Activated CD4-positive, alpha-beta T cell treated with anti-CD3 and anti-CD28 coated beads for 48 hours (primary cell): ENCODE results near the gene SARNP.
"Not testable (repeated sequence)": the region's sequence is repeated elsewhere in the genome, so short reads cannot be mapped to it uniquely, and the experiment has no call there.

Experiments
- DNase-seq: peaks from one replicate; pipeline ENCODE4 v3.0.0-alpha.2; 2020

SARNP gene

DNA sequence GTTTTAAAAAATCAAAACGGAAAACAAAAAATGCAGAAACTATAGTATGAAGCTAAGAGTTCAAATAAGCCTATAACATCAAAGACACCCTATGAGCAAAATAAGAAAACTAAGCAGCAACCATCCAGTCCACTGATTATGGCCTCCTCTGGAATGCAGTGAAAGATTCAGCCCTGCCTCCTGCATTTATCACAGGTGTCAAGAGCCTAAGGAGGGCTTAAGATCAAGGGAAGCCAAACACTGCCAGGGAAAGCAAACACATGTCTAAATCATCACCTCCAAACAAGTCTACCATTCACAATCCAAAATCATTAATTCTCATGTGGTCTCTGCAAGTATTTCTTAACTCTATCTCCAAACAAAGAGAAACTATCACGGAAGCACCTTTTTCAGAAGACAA lies 28.4 kb downstream of the SARNP start:
- no peak for DNase-seq

DNA sequence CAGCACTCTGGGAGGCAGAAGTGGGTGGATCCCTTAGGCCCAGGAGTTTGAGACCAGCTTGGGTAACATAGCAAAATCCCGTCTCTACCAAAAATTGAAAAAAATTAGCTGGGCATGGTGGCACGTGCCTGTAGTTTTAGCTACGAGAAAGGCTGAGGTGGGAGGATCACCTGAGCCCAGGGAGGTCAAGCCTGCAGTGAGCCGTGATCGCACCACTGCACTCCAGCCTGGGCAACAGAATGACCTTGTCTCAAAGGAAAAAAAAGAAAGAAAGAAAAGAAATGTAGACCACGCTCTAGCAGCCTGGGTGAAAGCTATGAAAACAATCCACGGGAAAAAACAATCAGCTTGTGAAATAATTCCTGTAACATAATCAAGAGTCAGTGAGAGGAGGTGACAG lies 29.0 kb downstream of the SARNP start:
- no peak for DNase-seq

DNA sequence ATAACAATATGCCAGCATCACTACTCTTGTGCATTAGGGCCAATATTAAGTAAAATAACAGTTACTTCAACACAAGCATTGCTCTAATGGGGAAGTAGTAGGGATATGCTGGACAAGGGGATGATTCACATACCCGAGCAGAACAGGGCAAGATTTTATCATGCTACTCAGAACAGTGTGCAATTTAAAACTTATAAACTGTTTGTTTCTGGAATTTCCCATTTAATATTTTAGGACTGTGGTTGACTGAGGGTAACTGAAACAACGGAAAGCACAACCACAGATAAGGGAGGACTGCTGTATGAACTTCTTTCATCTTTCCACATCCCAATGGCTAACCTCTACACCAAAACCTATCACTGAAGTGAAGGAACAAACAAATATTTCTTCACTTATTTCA lies 36.8 kb downstream of the SARNP start:
- no peak for DNase-seq

DNA sequence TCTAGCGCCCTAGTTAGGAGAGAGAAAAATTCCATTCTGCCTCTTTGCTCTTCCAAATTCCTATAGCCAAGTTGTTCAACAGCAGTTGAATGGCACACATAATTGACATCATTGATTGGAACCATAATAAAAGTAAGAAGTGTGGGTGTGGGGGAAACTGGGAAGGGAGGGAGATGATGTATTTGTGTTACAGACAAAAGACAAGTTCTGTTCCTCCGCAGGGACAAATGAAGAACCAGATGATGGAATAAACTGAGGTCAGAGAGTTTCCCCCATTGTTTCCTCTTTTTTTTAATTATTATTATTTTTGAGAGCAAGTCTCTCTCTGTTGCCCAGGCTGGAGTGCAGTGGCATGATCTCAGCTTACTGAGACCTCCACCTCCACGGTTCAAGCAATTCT lies 39.7 kb downstream of the SARNP start:
- no peak for DNase-seq

DNA sequence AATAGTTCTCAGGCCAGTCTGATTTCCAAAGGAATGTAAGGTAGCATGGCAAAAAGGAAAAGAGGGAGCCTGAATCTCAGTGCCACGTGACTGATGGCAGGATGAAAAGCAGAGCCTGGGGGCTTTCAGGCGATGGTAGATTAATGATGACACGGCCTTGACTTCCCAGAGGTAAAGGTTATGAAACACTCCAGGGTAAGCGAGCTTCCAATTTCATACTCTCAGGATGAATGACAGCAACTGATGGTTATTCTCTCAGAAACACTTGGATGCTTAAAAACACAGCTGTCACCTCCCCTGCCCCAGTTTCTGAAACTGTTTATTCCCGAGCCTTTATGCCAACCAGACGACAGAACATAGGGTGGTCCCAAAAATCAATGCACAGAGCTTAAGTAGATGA lies 45.8 kb downstream of the SARNP start:
- no peak for DNase-seq

DNA sequence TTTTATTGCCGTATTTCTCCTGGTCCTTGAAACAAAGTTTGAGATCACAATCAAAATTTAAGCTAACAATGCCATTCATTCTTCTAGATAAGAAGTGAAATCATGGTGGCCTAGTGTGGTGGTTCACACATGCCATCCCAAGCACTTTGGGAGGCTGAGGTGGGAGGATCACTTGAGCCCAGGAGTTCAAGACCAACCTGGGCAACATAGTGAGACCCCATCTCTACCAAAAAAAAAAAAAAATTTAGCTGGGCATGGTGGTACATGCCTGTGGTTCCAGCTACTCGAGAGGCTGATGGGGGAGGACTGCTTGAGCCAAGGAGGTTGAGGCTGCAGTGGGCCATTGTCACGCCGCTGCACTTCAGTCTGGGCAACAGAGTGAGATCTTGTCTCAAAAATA lies 50.4 kb downstream of the SARNP start:
- DNase-seq, result no peak

DNA sequence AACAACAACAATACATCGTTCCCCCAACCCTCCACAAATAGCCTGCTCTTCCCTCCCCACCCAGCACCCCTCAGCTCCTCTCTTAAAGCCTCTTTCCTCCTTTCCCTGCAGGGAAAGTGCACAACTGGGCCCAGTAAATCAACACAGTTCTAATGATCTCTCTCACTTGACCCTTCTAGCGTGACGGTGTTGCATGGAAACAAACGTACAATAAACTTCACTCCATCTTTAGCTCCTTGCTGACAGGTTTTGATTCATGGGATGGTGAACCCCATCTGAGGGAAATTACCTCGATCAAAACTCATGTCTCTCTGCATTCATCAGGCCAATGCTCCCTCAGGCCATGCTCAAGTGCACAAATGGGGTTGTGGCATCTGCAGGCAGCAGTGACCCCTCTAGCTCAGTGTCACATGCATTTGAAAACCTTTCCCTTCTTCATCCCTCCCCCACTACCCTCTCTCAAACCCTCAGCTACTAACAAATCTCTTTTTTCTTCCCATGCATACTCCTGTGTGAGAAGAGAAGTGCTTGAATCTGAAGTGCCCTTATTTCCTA lies 51.7 kb downstream of the SARNP start:
- DNase-seq, result no peak

DNA sequence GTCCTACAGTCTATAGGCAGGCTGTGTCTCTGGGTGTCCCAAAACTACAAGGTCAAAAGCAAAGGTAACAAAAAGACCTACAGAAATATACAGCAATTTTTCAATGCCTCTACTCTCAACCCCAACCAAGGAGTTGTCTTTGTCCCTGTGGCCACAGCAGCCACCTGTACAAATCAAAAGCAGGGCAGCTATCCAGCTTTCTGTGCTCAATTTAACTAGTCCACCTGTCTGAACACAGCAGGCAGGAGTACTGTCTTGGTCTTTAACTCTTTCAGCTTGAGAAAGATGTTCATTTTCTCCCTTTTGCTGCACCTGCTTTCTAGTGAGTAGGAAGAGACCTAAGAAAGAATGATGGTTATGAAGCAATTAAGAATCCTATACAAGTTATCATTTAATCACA lies 54.9 kb downstream of the SARNP start:
- no peak for DNase-seq

DNA sequence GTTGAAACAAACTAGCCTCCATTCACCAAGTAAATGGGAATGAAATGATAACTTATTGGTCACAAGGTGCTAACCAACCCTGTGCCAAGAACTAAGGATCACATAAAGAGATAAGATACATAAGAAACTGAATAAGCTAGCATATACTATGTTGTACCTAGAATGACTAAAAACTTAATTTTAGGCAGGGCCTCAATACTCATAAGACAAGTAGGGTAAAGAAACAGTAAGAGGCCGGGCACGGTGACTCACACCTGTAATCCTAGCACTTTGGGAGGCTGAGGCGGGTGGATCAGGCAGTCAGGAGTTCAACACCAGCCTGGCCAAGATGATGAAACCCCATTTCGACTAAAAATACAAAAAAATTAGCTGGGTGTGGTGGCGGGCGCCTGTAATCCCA lies 56.9 kb downstream of the SARNP start:
- peak; percentile 82 for DNase-seq

DNA sequence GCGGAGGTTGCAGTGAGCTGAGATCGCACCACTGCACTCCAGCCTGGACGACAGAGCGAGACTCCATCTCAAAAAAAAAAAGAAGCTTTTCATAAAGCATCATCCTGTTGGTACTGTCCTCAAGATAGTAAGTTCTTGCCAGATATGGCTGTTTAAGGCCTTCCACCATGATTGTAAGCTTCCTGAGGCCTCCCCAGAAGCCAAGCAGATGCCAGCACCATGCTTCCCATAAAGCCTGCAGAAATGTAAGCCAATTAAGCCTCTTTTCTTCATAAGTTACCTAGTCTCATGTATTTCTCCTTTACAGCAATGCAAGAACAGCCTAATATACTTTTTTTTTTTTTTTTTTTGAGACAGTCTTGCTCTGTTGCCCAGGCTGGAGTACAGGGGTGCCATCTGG lies 58.9 kb downstream of the SARNP start:
- not testable (repeated sequence) for DNase-seq

DNA sequence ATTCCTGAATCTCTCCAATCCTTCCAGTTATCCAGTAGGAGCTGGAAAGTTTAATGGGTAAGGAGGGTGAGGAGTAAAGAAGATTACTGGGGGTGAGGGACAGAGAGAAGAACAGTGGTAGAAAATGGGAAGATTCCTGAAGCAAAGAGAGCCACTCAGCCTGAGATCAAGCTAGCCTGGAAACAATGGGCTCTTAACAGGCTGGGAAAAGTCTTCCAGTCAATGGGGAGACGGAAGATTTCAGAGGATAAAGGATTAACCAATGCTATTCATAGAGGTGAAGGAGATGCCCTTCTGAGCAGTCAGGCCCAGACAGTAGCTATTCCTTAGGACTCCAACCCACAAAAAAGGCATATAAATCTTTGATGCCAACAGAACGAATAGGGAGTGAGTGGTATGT lies 59.8 kb downstream of the SARNP start:
- DNase-seq, result no peak

DNA sequence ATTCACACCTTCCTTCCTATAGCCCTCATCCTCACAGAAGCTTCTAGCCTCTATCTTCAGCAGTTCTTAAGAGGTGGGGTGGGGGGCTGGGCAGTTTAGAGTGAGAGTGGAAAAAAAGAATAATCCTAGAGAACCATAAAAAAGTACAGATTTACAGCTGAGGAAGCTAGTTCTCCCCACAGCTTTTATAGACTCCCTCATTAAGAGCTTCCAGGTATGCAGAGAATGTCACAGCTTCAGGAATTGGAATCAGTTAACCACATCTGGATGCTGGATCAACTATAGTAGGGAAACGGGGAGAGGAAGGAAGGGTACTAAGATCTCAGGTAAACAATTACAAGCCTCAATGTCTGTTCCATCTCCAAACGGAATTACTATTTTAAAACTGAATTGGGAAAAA lies 62.3 kb downstream of the SARNP start:
- no peak for DNase-seq

DNA sequence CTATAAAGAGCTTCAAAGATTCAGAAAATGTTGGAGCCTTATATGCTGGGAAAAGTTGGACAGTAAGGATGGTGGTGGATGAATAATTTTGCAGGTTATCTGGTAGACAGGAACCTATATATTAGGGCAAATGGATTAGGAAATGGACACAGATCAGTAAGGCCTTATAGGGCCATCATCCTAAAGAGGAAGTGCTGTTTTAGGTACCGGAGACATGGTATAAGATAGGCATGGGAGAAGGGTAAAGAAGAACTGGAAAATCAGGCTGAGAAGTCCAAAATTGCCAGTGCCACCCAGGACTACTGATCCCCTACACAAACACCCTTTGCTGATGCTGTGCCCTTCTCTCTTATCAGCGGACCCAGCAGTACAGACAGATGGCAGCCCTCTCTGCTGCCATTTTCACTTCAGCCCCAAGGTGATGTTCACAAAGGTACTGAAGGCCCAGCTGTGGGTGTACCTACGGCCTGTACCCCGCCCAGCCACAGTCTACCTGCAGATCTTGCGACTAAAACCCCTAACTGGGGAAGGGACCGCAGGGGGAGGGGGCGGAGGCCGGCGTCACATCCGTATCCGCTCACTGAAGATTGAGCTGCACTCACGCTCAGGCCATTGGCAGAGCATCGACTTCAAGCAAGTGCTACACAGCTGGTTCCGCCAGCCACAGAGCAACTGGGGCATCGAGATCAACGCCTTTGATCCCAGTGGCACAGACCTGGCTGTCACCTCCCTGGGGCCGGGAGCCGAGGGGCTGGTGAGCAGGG lies 69.1 kb downstream of the SARNP start:
- DNase-seq, result no peak

DNA sequence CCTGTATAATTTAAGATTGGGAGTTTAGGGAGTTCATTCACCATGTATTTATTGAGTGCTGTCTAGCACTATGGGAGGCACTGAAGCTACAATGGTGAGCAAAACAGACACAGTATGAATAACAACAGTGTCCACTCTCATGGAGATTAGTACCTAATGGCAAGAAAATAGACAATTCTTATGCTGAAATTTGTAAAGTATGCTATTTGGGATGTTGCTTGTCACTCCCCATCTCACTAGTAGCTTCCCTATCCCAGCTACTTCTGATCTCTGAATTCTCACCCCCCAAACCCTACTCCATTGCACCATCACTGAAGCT lies 70.7 kb downstream of the SARNP start:
- no peak for DNase-seq

DNA sequence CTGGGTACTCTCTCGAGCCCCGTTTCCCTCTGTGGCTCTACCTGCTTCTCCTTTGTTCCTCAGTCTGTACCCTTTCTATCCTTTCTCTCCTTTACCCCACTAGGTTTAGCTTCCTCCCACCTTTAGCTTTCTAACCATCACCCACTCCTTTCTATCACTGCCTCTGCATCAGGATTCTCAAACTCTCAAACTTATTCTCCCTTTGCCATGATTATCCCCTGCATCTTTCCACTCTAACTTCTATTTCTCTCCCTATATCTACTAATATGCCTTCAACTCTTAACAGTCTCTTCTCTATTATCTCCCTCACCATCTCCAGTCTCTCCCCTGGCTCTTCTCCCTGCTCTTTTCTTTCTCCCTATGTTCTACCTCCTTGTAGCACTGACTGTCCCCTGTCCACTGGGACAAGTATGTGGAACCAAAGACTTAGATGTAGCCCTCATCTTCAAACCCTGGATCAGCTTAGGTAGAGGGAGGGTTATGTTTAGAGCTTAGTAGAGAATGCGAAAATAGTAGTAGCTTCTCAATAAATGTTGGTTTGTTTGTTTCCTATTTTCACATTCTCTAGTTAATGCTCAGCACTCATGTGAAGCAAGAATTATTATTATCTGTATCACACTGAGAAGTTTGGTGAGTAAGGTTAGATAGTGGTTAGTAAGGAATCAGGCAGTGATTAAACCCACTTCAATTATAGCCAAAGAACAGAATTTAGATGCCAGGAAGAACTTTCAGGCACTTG lies 71.2 kb downstream of the SARNP start:
- DNase-seq, result no peak

DNA sequence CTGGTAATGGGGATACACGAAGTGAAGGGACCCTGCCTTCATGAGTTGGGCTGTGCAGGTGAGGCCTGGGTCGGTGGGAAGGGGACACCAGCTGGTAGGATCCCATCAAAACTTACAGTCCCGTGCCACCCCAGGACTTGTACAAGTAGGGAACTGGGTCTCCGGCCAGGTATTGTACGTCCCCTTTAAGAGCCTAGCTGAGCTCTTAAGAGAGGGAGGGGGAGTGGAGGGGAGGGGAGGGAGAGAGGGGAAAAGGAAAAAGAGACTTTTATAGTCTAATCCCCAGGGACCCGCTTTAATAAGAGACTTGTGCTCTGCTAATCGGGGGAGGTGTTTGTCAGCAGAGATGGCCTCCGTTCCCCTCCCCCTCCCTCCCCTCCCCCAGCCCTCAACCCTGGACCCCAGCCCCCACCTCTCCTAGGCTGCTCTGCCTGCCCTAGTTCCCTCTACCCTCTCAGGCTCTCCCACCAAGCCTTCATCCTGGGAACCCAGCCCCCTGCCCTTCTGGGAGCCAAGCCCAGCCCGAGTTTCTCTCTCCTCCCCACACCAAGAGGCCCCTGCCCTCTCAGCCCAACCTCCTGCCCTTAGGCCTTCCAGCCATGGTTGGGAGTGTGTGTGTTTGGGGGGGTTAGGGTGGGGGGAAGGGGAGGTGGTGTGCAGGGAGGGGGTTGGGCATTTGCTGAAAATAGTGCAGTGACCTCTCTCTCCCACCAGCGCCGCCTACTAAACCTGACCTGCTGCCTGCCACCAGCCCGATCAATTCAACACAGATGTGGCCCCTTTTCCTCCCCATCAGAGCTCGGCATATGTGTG lies 72.0 kb downstream of the SARNP start:
- DNase-seq, result no peak

DNA sequence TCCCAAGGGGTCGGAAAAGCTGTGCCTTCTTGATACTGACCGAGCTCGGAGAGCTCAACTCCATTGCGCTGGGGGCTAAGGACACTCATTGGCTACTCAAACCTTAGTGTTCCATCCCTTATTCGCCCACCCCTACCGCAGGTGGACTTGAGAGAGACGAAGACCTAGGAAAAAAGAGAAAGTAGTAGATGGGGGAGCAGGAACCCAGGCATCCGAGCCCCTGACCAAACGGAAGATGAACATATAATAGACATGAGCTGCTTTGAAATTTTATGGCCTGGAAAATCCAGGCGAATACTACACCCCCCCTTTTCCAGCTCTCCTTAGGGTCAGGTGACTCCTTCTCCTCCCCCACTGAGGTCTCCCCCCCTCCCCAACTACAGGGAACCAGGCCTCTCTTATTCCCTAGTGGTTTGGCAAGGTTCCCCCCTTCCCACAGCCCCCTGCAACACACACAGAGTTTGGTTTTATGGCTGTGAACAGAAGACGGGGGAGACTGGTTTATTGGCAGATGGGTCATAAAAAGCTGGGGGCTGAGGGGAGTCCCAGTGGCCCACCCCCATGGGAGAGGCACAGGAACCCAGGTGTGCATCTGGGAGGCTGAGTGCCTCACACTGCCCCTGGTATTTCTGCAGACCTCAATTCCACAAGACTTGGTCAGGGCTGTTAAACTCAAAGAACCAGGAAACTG lies 73.0 kb downstream of the SARNP start:
- no peak for DNase-seq

DNA sequence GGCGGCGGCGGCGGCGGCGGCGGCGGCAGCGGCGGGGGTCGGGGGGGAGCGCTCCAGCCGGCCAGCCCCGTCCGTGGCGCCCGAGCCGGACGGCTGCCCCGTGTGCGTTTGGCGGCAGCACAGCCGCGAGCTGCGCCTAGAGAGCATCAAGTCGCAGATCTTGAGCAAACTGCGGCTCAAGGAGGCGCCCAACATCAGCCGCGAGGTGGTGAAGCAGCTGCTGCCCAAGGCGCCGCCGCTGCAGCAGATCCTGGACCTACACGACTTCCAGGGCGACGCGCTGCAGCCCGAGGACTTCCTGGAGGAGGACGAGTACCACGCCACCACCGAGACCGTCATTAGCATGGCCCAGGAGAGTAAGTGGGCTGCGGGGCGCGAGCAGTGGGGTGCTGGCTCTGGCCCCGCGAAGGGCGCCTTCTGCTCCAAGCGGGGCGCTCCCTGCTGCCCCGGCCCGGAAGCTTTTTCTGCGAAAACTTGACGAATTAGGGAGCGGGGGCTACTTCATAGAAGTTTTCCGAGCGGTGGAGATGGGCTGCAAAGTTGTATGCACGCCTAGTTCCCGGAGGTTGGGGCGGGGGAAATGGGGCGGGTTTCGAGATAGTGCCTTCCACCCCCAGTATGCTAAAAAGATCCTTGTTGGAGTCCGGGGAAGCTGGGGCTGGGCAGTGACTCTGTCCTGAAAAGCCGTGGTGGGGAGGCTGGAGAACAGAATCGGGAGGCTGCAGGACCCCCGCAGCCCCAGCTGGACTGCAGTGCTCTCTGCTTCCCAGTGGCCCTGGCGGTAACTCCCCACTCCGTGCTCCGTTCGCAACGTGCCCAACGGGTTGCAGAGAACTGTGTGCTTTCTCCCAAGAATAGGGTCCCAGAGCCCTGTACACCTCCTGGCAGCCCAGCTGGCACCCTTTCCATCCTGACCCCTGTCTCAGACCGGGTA lies 73.9 kb downstream of the SARNP start:
- peak; percentile 64 for DNase-seq

DNA sequence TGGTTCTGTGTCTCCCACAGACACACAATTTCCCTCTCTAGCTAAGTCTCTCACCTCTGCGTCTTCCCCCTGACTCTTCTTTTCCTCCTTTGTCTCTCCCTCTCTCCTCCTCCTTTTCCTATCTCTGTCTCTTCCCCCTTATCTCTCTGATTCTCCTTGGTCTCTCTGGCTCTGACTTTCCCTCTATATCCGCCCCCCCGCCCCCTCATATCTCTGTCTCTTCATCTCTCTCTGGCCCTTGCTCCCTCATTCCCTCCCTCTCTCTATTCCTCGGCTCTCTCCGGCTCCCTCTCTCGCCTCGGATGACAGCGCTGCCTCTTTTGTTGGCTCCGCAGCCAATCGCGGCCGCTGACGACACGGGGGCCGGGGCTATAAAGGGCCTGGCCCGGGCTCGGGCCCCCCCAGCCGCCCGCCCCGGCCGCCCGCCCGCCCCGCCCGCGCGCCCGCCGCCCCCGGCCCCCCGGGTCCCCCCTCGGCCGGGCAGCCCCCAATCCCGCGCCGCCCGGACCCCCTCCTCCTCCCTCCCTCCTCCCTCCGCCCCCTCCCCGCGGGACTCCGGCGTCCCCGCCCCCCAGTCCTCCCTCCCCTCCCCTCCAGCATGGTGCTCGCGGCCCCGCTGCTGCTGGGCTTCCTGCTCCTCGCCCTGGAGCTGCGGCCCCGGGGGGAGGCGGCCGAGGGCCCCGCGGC lies 74.7 kb downstream of the SARNP start, which contains the start of gene GDF11:
TSS of gene GDF11 (plus strand) at position 404 of the 687 bp plus-strand sequence. CDS start at position 599, 195 bp downstream.
- DNase-seq, result peak; percentile 82

DNA sequence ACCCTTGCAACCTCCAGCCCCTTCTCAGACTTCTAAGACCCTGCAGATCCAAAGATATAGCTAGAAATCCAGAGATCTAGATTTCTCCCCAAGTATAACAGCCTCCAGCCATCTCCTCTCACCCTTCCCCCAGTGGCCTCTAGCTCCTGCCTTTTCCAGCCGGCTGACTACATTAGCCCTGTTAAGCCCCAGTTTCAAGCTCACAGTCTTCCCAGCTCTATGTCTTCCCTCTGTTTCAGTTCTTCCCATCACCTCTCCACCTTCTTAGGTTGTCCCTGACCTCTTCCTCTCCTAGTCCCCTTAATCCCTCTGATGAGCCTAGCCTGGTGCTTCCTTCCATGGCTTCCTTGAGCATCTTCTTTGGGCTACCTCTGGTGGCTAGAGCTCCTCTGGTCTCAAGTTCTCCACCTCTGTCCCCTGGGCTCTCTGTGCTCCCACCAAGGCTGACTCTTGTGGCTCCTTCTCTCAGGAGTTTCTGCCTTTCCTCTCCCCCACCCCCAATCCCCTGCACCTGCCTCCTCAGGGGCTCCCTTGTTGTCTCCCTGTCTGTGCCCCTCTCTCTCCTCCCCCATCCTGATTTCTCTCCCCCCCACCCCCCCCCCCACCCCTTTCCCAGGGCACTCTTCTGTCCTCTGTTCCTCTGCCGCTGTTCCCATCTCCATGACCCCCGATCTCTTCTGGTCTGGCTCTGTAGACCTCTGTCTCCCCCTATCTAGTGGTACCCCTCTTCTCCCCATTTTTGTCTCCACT lies 75.4 kb downstream of the SARNP start:
- DNase-seq, result no peak
